HG03342 (cell line): ENCODE measurements around the gene B9D1.
A peak's percentile ranks its signal among the peaks of the same experiment; 100 is the strongest.

Experiments
- ATAC-seq: cut with Tn5 transposase; IDR thresholded peaks from one replicate; pipeline ENCODE4 v1.9.1; 2021; ENCODE audit warnings: mild to moderate bottlenecking, moderate library complexity; ENCODE audit not compliant: unreplicated experiment

The B9D1 gene

GRCh38 chr17:19306160-19307111 lies 56.1 kb downstream of the B9D1 start:
- ATAC-seq: peak; percentile 83

- no peak for ATAC-seq
Measured at GRCh38 chr17:19305761-19306159, 56.8 kb downstream of the B9D1 start.

GRCh38 chr17:19305256-19305655 lies 57.3 kb downstream of the B9D1 start:
- no peak for ATAC-seq

GRCh38 chr17:19304751-19305150 lies 57.8 kb downstream of the B9D1 start:
- no peak for ATAC-seq

- ATAC-seq: no peak
Measured at GRCh38 chr17:19304209-19304608, 58.3 kb downstream of the B9D1 start.

GRCh38 chr17:19303367-19303776 lies 59.2 kb downstream of the B9D1 start:
- ATAC-seq: no peak

GRCh38 chr17:19302791-19303331 lies 59.7 kb downstream of the B9D1 start:
- no peak for ATAC-seq

- no peak for ATAC-seq
Measured at GRCh38 chr17:19301973-19302372, 60.5 kb downstream of the B9D1 start.

- ATAC-seq: no peak
Measured at GRCh38 chr17:19301274-19301951, 61.1 kb downstream of the B9D1 start.

GRCh38 chr17:19299866-19300265 lies 62.7 kb downstream of the B9D1 start:
- no peak for ATAC-seq

- no peak for ATAC-seq
Measured at GRCh38 chr17:19299214-19299747, 63.2 kb downstream of the B9D1 start.

- ATAC-seq: no peak
Measured at GRCh38 chr17:19298569-19299213, 63.8 kb downstream of the B9D1 start.

- no peak for ATAC-seq
Measured at GRCh38 chr17:19296786-19297778, 65.4 kb downstream of the B9D1 start.

GRCh38 chr17:19295473-19296135 lies 66.9 kb downstream of the B9D1 start:
- no peak for ATAC-seq

GRCh38 chr17:19294443-19294842 lies 68.1 kb downstream of the B9D1 start:
- ATAC-seq: no peak
